Heart left ventricle (tissue), 16 donors: ENCODE measurements around the gene CAST. TPM values are rescaled to one million over a fixed set of nuclear protein-coding genes. Genes with fewer than 3 reads are reported as not detected.
"Not testable (repeated sequence)": the region's sequence is repeated elsewhere in the genome, so short reads cannot be mapped to it uniquely, and the experiment has no call there.

Experiments used
- ATAC-seq, 4 donors: fragments of 200-7000 bp; cut with Tn5 transposase; one replicate each; pipeline ENCODE4 v1.9.1; 2020 to 2022; ENCODE audit warnings: moderate library complexity in 4 of 4, mild to moderate bottlenecking in 3 of 4, moderate number of reproducible peaks in 1 of 4
- DNase-seq, 5 donors: peaks; one replicate each; pipeline ENCODE4 v3.0.0-alpha.2; 2020
- H3K27ac ChIP-seq, 12 donors: fragments of 200-600 bp; sonication (generic) in 4 of 12; one replicate each; pipeline versions ENCODE4 v1.5.0 to v1.8.0; 2016 to 2022; ENCODE audit warnings: mild to moderate bottlenecking in 2 of 12
- H3K27me3 ChIP-seq, 9 donors: fragments of 200-600 bp; sonication (generic) in 2 of 9; one replicate each; pipeline versions ENCODE4 v1.5.1 to v1.8.0; 2016 to 2022; ENCODE audit warnings: mild to moderate bottlenecking in 3 of 9
- H3K36me3 ChIP-seq, 9 donors: fragments of 200-600 bp; sonication (generic) in 2 of 9; one replicate each; pipeline versions ENCODE4 v1.5.0 to v1.8.0; 2018 to 2022; ENCODE audit warnings: mild to moderate bottlenecking in 2 of 9
- H3K4me1 ChIP-seq, 12 donors: fragments of 200-600 bp; sonication (generic) in 4 of 12; one replicate each; pipeline versions ENCODE4 v1.5.0 to v1.8.0; 2016 to 2022; ENCODE audit warnings: mild to moderate bottlenecking in 3 of 12
- H3K4me3 ChIP-seq, 12 donors: fragments of 200-600 bp; sonication (generic) in 4 of 12; one replicate each; pipeline versions ENCODE4 v1.5.0 to v1.8.0; 2017 to 2022; ENCODE audit warnings: mild to moderate bottlenecking in 9 of 12, moderate library complexity in 4 of 12
- H3K9me3 ChIP-seq, 12 donors: fragments of 200-600 bp; sonication (generic) in 4 of 12; one replicate each; pipeline versions ENCODE4 v1.5.0 to v1.8.0; 2016 to 2022; ENCODE audit warnings: mild to moderate bottlenecking in 1 of 12
- POLR2A ChIP-seq, 2 donors: fragments of 450-650 bp; IDR thresholded peaks; one replicate each; pipeline ENCODE4 v1.6.1; 2017; ENCODE audit warnings: antibody characterized with exemption in 2 of 2, mild to moderate bottlenecking in 2 of 2, moderate library complexity in 2 of 2
- WGBS, 4 donors: extraction: QIAGEN DNeasy Blood & Tissue Kit in 2 of 4; methylation state at CpG; one replicate each; pipeline versions ENCODE4 v1.1.5 to v1.1.7; 2013 to 2018; 5-methylcytosine and 5-hydroxymethylcytosine counted together
- intact Hi-C, 10 donors: fragments of 100-400 bp; cut with DNase I; formaldehyde crosslinking; loops; one replicate each; pipeline versions ENCODE4 v1.11.1 to v1.14.2; 2022
- polyA plus RNA-seq, 2 donors: library from polyadenylated mRNA; stranded (reverse); fragments of 200-250 nt; gene quantifications; one replicate each; pipeline ENCODE4 v1.2.3, GENCODE V29; 2013
- total RNA-seq, 9 donors: library from RNA; depleted of rRNA in 2 of 9; stranded (reverse); fragments of >200 nt in 2 of 9; fragmentation: NEBNext Ultra II Directional in 3 of 9; extraction: Animal tissue kit (Norgen Biotek cat#: 25700) in 3 of 9; gene quantifications; one replicate each; pipeline versions ENCODE4 v1.1.0 to v1.2.4, GENCODE V29; 2016 to 2023
- TF ChIP-seq, protein P1 (sequence below), 12 donors: fragments of 200-600 bp; sonication (generic) in 4 of 12; IDR thresholded peaks; one replicate each; pipeline versions ENCODE4 v1.5.0 to v1.8.0; 2018 to 2022; ENCODE audit warnings: antibody characterized with exemption in 12 of 12, mild to moderate bottlenecking in 5 of 12
- donor health status: ischemic (EF 13 %, LVEDD 7.1; RV severe dilation, severe dysfunction).
- donor health status: healthy with polysubstance abuse.
- donor health status: DM: no; HTN: yes; CAD: no.
- donor health status: DM: no; HTN: no; CAD: no.
- donor health status: ischemic (EF 25% LVEDD 6.9; RV normal size, moderate dysfunction).
- donor health status: ischemic (EF 25% LVEDD 5.7; RV mildly dilated, moderate dysfunction).
- donor health status: healthy.
- donor health status: DM: yes; HTN: yes; CAD: no.
- donor health status: ischemic (EF 35%, LVEDD 5.7; RV mildly dilated, moderate dysfunction).
- donor health status: nonischemic (EF 11% LVEDD 7.7; RV severe dilation, severe dysfunction).
- donor health status: DM: yes; HTN: yes; CAD: no.
- donor health status: PGD.
- donor health status: ischemic (EF 29% LVEDD 5.4; RV normal size, mild dysfunction).
- donor health status: nonischemic (EF 23%, LVEDD 6.1; RV moderate dilation, normal function).

CAST gene
- total and polyA plus RNA-seq, 11 donors, result 179 to 748 (median 536) TPM

DNA sequence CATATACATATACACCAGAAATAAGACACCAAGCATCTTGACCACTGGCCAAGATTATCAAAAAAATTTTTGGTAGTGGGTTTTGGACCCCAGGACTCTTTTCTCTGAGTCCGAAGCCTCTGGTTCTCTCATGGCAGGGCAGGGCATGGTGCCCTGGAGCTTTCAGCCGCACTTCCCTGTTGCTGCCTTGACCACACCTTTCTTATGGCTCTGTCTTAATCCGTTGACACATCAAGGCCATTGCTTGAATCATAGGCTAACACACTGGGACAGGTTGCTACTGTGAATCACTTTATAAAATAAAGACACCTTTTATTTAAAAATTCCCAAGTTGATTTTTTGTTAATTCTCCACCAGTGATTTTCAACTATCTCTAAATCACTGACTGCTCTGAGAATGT, 45.4 kb upstream of the CAST start:
- WGBS, 4 donors, result 96 to 98% (median 97%) methylated on average over 3 of the region's 3 CpGs
- Histone ChIP-seq H3K4me3 (no peak overlapping the region), H3K9me3 (no peaks in the 10 kb centered on the region), H3K36me3 (no peaks in the 10 kb centered on the region), H3K27ac (no peak overlapping the region), H3K27me3 (no peaks in the 10 kb centered on the region), H3K4me1 (peaks cover 0 to 25% (median 19%) of the 10 kb centered on the region in 12 donors)
- intact Hi-C loops, result loop anchor here in 7 of 10 donors (5.0 to 10.0 kb wide), 9 partner anchors 36 to 548 kb away; no protein-coding TSS in a partner anchor
- ATAC-seq (no peak), DNase-seq (no peak)
- TF ChIP-seq POLR2A (IDR thresholded peaks at IDR 0.05), result no peak
- TF ChIP-seq, protein P1, sequence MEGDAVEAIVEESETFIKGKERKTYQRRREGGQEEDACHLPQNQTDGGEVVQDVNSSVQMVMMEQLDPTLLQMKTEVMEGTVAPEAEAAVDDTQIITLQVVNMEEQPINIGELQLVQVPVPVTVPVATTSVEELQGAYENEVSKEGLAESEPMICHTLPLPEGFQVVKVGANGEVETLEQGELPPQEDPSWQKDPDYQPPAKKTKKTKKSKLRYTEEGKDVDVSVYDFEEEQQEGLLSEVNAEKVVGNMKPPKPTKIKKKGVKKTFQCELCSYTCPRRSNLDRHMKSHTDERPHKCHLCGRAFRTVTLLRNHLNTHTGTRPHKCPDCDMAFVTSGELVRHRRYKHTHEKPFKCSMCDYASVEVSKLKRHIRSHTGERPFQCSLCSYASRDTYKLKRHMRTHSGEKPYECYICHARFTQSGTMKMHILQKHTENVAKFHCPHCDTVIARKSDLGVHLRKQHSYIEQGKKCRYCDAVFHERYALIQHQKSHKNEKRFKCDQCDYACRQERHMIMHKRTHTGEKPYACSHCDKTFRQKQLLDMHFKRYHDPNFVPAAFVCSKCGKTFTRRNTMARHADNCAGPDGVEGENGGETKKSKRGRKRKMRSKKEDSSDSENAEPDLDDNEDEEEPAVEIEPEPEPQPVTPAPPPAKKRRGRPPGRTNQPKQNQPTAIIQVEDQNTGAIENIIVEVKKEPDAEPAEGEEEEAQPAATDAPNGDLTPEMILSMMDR (IDR thresholded peaks at IDR 0.05), result no peak

DNA sequence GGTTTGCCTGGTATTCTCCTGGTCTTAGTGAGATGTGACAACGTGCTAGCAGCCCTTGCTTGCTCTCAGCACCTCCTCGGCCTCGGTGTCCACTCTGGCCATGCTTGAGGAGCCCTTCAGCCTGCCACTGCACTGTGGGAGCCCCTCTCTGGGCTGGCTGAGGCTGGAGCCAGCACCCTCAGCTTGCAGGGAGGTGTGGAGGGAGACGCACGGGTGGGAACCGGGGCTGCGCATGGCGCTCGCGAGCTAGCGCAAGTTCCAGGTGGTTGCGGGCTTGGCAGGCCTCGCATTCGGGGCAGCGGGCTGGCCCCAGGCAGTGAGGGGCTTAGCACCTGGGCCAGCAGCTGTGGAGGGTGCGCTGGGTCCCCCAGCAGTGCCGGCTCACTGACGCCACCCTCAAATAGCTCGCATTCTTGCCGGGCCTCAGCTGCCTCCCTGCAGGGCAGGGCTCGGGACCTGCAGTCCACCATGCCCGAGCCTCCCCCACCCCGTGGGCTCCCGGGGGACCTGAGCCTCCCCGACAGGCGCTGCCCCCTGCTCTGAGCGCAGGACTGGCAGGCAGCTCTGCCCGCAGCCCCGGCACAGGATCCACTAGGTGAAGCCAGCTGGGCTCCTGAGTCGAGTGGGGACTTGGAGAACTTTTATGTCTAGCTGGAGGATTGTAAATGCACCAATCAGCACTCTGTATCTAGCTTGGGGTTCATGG, 43.7 kb upstream of the CAST start:
- H3K27me3 ChIP-seq, H3K36me3 ChIP-seq, H3K4me3 ChIP-seq, H3K9me3 ChIP-seq, H3K27ac ChIP-seq, DNase-seq: not testable (repeated sequence)
- 57 to 97% (median 96%) methylated on average over 2 to 30 of the region's 30 CpGs for WGBS, 4 donors
- H3K4me1 ChIP-seq, result peaks cover 0 to 25% (median 19%) of the 10 kb centered on the region in 12 donors
- intact Hi-C loops, result loop anchor here in 7 of 10 donors (5.0 to 10.0 kb wide), 9 partner anchors 34 to 546 kb away; no protein-coding TSS in a partner anchor
- peak in 1 of 4 donors; percentile 10 for ATAC-seq

DNA sequence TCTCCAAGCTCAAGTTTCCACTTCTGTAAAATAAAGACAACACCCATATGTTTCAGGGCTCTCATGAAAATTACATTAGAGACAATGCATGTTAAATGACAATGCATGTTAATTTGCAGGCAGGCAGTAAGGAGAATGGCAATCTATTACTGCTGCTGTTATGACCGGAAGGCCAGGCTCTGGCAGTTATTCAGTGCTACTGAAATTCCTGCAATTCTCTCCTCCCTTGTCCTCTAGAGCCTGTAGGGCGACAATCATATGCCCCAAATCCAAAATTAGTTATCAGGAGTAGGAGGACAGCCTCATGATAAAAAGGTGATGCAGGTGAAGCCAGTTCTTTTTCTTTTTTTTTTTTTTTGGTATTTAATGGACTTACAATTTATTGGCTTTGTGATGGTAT, 42.2 kb upstream of the CAST start:
- peak in 3 of 4 donors; percentile 41 to 73 (median 60) for ATAC-seq

DNA sequence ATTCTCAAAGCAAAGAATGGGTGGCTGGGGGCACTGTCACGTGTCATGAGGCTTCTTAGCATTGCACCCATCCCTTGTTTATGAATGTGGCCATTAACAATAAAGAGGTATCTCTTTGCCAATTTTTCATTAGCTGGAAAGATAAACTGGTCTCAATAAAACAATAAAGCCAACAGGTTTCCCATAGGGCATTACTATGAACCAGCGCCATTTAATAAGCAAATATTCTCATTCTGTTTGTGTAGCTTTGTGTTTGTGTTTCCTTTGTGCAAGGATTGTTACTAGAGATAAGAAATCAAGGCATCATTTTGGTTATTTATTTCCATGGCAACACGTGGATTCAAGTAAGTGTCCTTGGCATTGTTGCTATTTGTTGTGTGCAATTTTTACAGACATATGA, 37.6 kb upstream of the CAST start:
- no peak for ATAC-seq
- intact Hi-C loops, result no loop called here

More for the DNA sequence above, 42.2 kb upstream of the CAST start:
- Histone ChIP-seq H3K9me3 (no peaks in the 10 kb centered on the region), H3K4me1 (peaks cover 0 to 12% (median 6%) of the 10 kb centered on the region in 12 donors), H3K36me3 (no peaks in the 10 kb centered on the region), H3K27me3 (no peaks in the 10 kb centered on the region), H3K27ac (peak overlapping the region in 1 of 12 donors; percentile 47), H3K4me3 (no peak overlapping the region)
- WGBS, 4 donors, result 40 to 62% (median 48%) methylated on average over 2 of the region's 2 CpGs
- TF ChIP-seq POLR2A (IDR thresholded peaks at IDR 0.05), result no peak
- TF ChIP-seq, protein P1 (IDR thresholded peaks at IDR 0.05), result no peak
- intact Hi-C loops, result loop anchor here in 7 of 10 donors (5.0 to 10.0 kb wide), 9 partner anchors 32 to 545 kb away; no protein-coding TSS in a partner anchor
- peak in 1 of 5 donors; percentile 19 for DNase-seq

More for the DNA sequence above, 37.6 kb upstream of the CAST start:
- peaks cover 0 to 7% (median 1%) of the 10 kb centered on the region in 12 donors for H3K4me1 ChIP-seq
- no peak for DNase-seq
- H3K27ac ChIP-seq, result no peak overlapping the region
- TF ChIP-seq, protein P1 (IDR thresholded peaks at IDR 0.05), result no peak
- no peak for TF ChIP-seq POLR2A (IDR thresholded peaks at IDR 0.05)
- H3K9me3 ChIP-seq, result no peaks in the 10 kb centered on the region
- H3K27me3 ChIP-seq, result no peaks in the 10 kb centered on the region
- H3K4me3 ChIP-seq, result no peak overlapping the region
- no peaks in the 10 kb centered on the region for H3K36me3 ChIP-seq
- 70 to 83% (median 76%) methylated on average over 3 of the region's 3 CpGs for WGBS, 4 donors
